Measurements from ENCODE around the gene SYNE4. TPM values are rescaled to one million over a fixed set of nuclear protein-coding genes. Genes with fewer than 3 reads are reported as not detected.

SYNE4 gene
- total and polyA plus RNA-seq, 2 of the 13 experiments (the other 11 are each of a cell fraction or from before 2014, with no cell fraction given): 13.7 to 23.0 TPM

DNA sequence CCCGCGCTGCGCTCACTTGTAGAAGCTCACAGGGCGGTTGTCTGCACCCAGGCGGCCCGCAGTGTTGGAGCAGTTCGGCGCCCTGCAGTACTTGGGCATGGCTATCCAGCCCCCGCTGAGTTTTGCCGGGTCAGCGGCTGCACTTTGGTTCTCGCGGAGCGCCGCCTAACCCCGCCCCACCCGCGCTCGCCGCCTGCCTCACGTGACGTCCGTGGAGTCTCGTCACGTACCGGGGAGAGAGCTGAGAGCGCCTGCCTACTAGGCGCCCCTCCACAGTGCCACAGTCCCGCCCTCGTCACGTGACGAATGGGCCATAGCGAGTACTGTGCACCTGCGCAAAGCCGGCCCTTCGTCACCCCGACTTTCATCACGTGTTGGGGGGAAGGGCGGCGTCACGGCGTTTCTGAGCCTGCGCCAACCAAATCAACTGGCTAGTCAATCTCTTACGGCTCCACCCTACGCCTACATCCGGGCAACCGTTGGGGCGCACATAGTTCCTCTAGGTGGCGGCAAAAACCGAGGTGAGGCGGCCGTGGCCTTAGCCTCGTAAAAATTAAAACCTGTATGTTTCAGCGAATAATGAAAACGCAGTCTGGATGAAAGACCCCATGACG is 45.6 kb upstream of the SYNE4 start, which contains the start of gene THAP8 (continued):
- TF ChIP-seq, protein P1, sequence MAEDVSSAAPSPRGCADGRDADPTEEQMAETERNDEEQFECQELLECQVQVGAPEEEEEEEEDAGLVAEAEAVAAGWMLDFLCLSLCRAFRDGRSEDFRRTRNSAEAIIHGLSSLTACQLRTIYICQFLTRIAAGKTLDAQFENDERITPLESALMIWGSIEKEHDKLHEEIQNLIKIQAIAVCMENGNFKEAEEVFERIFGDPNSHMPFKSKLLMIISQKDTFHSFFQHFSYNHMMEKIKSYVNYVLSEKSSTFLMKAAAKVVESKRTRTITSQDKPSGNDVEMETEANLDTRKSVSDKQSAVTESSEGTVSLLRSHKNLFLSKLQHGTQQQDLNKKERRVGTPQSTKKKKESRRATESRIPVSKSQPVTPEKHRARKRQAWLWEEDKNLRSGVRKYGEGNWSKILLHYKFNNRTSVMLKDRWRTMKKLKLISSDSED (CRISPR knock-in tag; IDR thresholded peaks at IDR 0.05): no peak
- TF ChIP-seq ZNF775 (CRISPR knock-in tag; IDR thresholded peaks at IDR 0.05; ENCODE audit: borderline replicate concordance) (no peak), ARHGAP35 (CRISPR knock-in tag; IDR thresholded peaks at IDR 0.05; ENCODE audit: borderline replicate concordance) (peak; percentile 39; the same call in 1 of the 2 replicates), EP300 (IDR thresholded peaks at IDR 0.05; ENCODE audit: low read depth in 2 of 2, low read length in 2 of 2) (0 out of 4 replicates have a peak, but pooled peaks of 1 of the 2 experiments have one; percentile 15), EP300 (CRISPR knock-in tag; IDR thresholded peaks at IDR 0.05; ENCODE audit: borderline replicate concordance) (peak; percentile 43), ZNF510 (CRISPR knock-in tag; IDR thresholded peaks at IDR 0.05; ENCODE audit: low read depth) (no peak), HMGA1 (CRISPR knock-in tag; conservative IDR thresholded peaks at IDR 0.05) (no peak), ZNF354B (CRISPR knock-in tag; IDR thresholded peaks at IDR 0.05) (no peak), KAT8 (CRISPR knock-in tag; IDR thresholded peaks at IDR 0.05) (peak; percentile 86), SOX5 (CRISPR knock-in tag; IDR thresholded peaks at IDR 0.05; ENCODE audit: borderline replicate concordance) (peak; percentile 70; the same call in 1 of the 2 replicates), ZNF749 (CRISPR knock-in tag; IDR thresholded peaks at IDR 0.05; ENCODE audit: borderline replicate concordance) (no peak), ZNF30 (CRISPR knock-in tag; IDR thresholded peaks at IDR 0.05) (no peak), CBX2 (IDR thresholded peaks at IDR 0.05; ENCODE audit: low read depth, low read length) (no peak), CBX2 (CRISPR knock-in tag; IDR thresholded peaks at IDR 0.05; ENCODE audit: low read depth) (no peak), ZNF12 (CRISPR knock-in tag; IDR thresholded peaks at IDR 0.05) (no peak), ZNF780A (CRISPR knock-in tag; IDR thresholded peaks at IDR 0.05) (no peak), SSRP1 (CRISPR knock-in tag; IDR thresholded peaks at IDR 0.05) (no peak)
- TF ChIP-seq, protein P2, sequence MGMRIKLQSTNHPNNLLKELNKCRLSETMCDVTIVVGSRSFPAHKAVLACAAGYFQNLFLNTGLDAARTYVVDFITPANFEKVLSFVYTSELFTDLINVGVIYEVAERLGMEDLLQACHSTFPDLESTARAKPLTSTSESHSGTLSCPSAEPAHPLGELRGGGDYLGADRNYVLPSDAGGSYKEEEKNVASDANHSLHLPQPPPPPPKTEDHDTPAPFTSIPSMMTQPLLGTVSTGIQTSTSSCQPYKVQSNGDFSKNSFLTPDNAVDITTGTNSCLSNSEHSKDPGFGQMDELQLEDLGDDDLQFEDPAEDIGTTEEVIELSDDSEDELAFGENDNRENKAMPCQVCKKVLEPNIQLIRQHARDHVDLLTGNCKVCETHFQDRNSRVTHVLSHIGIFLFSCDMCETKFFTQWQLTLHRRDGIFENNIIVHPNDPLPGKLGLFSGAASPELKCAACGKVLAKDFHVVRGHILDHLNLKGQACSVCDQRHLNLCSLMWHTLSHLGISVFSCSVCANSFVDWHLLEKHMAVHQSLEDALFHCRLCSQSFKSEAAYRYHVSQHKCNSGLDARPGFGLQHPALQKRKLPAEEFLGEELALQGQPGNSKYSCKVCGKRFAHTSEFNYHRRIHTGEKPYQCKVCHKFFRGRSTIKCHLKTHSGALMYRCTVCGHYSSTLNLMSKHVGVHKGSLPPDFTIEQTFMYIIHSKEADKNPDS (CRISPR knock-in tag; IDR thresholded peaks at IDR 0.05): no peak
- TF ChIP-seq, protein P3, sequence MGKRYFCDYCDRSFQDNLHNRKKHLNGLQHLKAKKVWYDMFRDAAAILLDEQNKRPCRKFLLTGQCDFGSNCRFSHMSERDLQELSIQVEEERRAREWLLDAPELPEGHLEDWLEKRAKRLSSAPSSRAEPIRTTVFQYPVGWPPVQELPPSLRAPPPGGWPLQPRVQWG (CRISPR knock-in tag; IDR thresholded peaks at IDR 0.05; ENCODE audit: borderline replicate concordance, low read depth): no peak
- TF ChIP-seq, protein P4, sequence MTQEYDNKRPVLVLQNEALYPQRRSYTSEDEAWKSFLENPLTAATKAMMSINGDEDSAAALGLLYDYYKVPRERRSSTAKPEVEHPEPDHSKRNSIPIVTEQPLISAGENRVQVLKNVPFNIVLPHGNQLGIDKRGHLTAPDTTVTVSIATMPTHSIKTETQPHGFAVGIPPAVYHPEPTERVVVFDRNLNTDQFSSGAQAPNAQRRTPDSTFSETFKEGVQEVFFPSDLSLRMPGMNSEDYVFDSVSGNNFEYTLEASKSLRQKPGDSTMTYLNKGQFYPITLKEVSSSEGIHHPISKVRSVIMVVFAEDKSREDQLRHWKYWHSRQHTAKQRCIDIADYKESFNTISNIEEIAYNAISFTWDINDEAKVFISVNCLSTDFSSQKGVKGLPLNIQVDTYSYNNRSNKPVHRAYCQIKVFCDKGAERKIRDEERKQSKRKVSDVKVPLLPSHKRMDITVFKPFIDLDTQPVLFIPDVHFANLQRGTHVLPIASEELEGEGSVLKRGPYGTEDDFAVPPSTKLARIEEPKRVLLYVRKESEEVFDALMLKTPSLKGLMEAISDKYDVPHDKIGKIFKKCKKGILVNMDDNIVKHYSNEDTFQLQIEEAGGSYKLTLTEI (CRISPR knock-in tag; conservative IDR thresholded peaks at IDR 0.05): no peak
- TF ChIP-seq, protein P5, sequence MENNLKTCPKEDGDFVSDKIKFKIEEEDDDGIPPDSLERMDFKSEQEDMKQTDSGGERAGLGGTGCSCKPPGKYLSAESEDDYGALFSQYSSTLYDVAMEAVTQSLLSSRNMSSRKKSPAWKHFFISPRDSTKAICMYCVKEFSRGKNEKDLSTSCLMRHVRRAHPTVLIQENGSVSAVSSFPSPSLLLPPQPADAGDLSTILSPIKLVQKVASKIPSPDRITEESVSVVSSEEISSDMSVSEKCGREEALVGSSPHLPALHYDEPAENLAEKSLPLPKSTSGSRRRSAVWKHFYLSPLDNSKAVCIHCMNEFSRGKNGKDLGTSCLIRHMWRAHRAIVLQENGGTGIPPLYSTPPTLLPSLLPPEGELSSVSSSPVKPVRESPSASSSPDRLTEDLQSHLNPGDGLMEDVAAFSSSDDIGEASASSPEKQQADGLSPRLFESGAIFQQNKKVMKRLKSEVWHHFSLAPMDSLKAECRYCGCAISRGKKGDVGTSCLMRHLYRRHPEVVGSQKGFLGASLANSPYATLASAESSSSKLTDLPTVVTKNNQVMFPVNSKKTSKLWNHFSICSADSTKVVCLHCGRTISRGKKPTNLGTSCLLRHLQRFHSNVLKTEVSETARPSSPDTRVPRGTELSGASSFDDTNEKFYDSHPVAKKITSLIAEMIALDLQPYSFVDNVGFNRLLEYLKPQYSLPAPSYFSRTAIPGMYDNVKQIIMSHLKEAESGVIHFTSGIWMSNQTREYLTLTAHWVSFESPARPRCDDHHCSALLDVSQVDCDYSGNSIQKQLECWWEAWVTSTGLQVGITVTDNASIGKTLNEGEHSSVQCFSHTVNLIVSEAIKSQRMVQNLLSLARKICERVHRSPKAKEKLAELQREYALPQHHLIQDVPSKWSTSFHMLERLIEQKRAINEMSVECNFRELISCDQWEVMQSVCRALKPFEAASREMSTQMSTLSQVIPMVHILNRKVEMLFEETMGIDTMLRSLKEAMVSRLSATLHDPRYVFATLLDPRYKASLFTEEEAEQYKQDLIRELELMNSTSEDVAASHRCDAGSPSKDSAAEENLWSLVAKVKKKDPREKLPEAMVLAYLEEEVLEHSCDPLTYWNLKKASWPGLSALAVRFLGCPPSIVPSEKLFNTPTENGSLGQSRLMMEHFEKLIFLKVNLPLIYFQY (CRISPR knock-in tag; IDR thresholded peaks at IDR 0.05; ENCODE audit: borderline replicate concordance): peak; percentile 80; the same call in 1 of the 2 replicates

Measured in HepG2 (cell line).